ENCODE data around the gene C21orf91.

GRCh38 chr21:17780539-17780938 lies 38.6 kb downstream of the C21orf91 start:
- TF ChIP-seq CTCF (conservative IDR thresholded peaks at IDR 0.05; ENCODE audit: low read depth in 2 of 2) = no peak
- no peak for TF ChIP-seq ZNF331 (CRISPR knock-in tag; IDR thresholded peaks at IDR 0.05; ENCODE audit: low read depth)

Measured in GM23338 (cell line).